ENCODE results near the gene SENP7.
"Not testable (repeated sequence)": the region's sequence is repeated elsewhere in the genome, so short reads cannot be mapped to it uniquely, and the experiment has no call there.

Gene SENP7

GRCh38 chr3:101320475-101320874 lies 192.5 kb downstream of the SENP7 start, which contains the start of gene IMPG2:
Gene IMPG2, minus strand, starts transcription at chr3:101320575. Its CDS starts 203 bp downstream, at chr3:101320372.
- DNase-seq: no peak

GRCh38 chr3:101319531-101319930 lies 193.5 kb downstream of the SENP7 start:
- DNase-seq: no peak

GRCh38 chr3:101312545-101312944 lies 200.5 kb downstream of the SENP7 start:
- no peak for DNase-seq

GRCh38 chr3:101311676-101312075 lies 201.3 kb downstream of the SENP7 start:
- no peak for DNase-seq

- DNase-seq: no peak
Measured at GRCh38 chr3:101310978-101311375, 202.0 kb downstream of the SENP7 start.

- DNase-seq: not testable (repeated sequence)
Measured at GRCh38 chr3:101308147-101308772, 204.8 kb downstream of the SENP7 start.

- DNase-seq: no peak
Measured at GRCh38 chr3:101303836-101304235, 209.2 kb downstream of the SENP7 start.

- DNase-seq: no peak
Measured at GRCh38 chr3:101303089-101303731, 209.8 kb downstream of the SENP7 start.

- no peak for DNase-seq
Measured at GRCh38 chr3:101300073-101300472, 212.9 kb downstream of the SENP7 start.

- no peak for DNase-seq
Measured at GRCh38 chr3:101292027-101292426, 221.0 kb downstream of the SENP7 start.

- no peak for DNase-seq
Measured at GRCh38 chr3:101288294-101288693, 224.7 kb downstream of the SENP7 start.

- no peak for DNase-seq
Measured at GRCh38 chr3:101284757-101285156, 228.3 kb downstream of the SENP7 start.

- DNase-seq: no peak
Measured at GRCh38 chr3:101281521-101282030, 231.4 kb downstream of the SENP7 start.

GRCh38 chr3:101279765-101280385 lies 233.1 kb downstream of the SENP7 start:
- DNase-seq: no peak

GRCh38 chr3:101279162-101279561 lies 233.8 kb downstream of the SENP7 start:
- no peak for DNase-seq

GRCh38 chr3:101278727-101279126 lies 234.3 kb downstream of the SENP7 start:
- no peak for DNase-seq
